HG03439 (cell line): ENCODE measurements around the gene IL2RA.
"Not testable (repeated sequence)": the region's sequence is repeated elsewhere in the genome, so short reads cannot be mapped to it uniquely, and the experiment has no call there.

Source experiments
- ATAC-seq: cut with Tn5 transposase; IDR thresholded peaks from one replicate; pipeline ENCODE4 v1.9.1; 2021; ENCODE audit warnings: mild to moderate bottlenecking, moderate library complexity; ENCODE audit not compliant: unreplicated experiment

IL2RA gene

DNA sequence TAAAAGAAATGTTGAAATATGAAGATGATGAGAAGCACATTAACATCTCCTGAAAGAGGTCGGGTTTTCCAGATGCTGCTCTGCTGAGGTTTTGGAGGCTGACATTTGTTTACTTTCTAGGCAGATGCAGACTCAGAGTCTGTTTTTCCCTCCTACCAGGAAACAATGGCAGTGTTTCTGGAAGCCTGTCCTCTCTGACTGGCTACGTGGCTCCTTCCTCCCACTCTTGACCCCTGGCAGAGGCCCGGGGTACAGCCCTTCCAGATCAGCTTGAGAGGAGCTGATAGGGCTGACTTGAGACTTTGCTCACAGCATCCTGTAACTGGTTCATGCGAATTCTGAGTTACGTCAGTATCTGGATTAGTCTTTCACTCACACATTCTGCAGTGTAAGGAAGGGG lies 43.7 kb downstream of the IL2RA start:
- no peak for ATAC-seq

DNA sequence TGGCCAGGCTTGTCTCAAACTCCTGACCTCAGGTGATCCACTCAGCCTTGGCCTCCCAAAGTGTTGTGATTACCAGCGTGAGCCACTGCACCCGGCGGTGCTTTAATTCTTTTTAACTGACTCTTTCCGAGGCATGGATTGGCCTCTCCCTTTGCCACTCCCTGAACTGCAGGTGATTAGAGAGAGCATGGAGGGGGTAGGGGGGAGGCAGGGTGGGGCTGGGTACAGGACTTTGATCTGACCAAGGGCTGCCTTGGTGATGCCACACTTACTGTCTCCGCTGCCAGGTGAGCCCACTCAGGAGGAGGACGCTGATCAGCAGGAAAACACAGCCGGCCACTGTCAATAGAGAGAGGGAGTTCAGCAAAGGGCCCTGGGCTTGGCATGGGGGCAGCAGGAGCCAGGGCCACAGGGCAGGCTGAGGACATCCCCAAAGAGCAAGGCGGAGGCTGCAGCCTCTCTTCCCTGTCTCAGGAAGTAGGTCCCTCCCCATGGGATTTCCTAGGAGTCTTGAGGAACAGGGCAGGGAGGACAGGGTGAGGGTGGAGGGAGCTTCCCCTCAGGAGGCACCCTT lies 44.3 kb downstream of the IL2RA start:
- ATAC-seq = no peak

DNA sequence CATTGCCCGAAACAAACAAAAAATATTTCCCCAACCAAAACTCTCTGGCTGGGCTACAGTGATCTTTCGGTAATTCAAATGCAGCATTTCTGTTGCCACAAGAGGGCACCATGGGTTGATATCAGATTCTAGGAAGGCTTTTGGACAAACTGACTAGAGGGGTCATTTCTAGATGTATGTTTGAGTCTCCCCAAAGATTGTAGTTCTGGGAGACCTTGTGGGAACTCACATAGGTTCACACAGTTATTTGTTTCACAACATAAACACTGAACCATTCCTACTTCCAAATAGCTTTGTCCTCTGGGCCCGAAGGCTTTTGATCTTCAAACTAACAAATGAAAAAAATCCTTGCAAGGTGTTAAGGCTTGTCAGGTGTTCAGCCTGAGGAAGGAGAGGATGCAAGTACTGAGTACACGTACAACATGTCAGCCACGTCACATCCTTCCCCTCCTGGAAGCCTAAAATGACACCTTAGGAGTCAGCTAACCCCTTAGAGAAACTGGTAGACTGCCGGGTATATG lies 47.9 kb downstream of the IL2RA start:
- peak; percentile 69 for ATAC-seq

DNA sequence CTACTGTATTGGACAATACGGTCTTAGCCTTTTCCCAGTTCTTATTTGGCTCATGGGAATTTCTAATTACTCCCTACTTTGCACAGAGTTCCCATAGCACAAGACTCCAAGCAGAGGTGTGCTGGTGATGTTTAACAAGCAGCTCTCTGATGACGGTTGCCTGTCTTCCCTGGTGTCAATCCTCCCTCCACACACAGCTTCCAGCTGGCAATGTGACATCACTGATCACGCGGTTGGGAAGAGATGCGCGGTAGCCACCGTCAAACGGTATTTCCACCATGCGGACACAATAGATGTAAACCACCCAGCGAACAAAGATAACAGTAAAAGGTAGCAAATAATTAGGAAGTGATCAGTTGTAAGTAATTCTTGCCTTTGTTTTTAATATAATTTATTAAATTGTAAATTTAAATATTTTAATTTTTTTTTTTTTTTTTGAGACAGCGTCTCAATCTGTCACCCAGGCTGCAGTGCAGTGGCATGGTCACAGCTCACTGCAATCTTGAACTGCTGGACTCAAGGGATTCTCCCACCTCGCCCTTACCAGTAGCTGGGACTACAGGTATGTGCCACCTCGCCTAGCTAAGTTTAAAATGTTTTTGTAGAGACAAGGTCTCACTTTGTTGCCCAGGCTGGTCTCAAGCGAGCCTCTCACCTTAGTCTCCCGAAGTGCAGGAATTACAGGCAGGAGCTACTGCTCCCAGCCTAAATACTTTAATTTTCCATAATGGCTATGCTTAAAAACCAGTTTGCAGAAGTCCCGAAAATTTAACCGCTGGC lies 48.6 kb downstream of the IL2RA start:
- no peak for ATAC-seq

DNA sequence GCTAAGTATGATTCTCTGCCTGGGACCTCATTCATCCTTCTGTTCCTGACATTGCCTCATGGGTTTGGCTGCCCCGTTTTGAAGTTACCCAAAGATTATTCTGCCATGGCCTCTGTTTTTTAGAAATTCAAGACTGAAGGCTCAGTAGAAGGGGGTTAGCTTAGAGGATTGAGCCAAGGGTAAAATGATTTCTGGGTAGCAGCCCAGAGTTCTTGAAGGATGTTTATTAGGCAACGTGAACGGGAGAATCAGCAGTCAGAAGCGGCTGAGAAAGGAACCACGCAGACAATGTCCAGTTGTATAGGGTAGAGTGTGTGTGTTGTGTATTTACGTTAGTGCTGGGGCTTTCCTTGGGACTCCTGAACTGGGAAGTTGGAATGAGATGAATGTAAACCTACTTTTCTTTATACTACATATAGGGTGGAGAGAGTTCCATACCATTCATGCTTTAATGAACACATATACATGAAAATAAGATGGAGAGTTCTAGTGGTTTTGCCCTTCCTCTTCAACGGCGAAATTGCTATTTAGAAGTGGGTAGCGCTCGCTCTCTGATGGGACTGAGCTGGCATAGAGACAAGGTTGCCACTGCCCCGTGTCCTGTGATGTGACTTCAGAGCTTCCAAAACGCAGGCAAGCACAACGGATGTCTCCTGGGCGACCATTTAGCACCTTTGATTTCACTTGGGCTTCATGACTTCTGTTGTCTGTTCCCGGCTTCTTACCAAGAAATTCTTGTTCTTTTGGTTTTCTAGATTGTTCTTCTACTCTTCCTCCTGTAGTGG lies 49.9 kb downstream of the IL2RA start:
- no peak for ATAC-seq

DNA sequence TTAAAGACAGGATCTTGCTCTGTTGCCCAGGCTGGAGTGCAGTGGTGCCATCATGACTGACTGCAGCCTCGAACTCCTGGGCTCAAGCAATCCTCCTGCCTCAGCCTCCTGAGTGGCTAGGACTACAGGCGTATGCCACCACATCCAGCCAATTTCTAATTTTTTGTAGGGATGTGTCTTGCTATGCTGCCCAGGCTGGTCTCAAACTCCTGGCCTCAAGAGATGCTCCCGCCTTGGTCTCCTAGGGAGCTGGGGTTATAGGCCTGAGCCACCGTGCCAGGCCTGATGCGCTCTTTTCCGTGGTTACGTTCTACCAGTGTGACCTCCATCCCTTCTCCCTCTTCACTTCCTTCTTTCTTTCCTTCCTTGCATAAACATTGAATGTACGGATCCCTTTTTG lies 50.6 kb downstream of the IL2RA start:
- no peak for ATAC-seq

DNA sequence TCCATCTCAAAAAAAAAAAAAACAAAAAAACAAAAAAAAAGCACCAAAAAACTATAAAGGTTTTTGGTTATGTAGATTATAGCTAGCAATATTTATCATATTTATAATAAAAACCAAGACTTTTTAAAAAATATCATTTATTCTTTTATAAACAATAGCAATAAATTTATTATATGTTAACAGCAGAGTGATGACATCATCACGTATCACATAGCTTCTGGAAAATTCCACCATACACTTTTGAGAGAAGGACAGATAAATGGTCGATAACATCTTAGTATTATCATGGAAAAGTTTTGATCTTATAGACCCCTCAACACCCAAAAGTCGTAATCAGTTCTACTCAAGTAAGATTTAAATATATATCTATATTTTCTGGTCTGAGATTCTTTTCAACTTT lies 51.6 kb downstream of the IL2RA start:
- no peak for ATAC-seq

DNA sequence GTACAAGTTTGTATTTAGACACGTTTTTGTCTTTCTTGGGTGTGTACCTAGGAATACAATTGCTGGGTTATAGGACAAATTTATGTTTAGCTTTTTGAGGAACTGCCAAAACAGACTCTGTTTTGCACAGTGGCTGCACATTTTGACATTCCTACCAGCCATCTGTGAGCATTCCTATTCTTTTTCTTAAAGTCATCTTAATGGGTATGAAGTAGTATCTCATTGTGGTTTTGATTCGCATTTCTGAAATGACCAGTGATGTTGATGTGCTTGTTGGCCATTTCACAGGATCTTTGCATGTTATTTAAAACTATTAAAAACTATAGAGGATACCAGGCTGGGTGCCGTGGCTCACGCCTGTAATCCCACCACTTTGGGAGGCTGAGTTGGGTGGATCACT lies 52.2 kb downstream of the IL2RA start:
- ATAC-seq = no peak

DNA sequence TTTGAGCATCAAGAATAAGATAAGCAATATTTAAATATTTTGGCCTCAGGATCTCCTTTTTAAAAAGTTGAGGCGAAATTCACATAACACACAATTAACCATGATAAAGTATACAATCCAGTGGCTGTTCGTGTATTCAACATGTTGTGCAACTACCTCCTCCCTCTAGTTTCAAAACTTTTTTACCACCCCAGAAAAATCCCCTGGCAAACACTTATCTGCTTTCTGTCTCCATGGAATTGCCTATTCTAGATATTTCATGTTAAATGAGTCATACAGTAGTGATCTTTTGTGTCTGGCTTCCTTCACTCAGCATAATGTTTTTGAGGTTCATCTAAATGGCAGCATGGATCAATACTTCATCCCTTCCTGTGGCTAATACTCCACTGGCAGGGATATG lies 53.0 kb downstream of the IL2RA start:
- no peak for ATAC-seq

DNA sequence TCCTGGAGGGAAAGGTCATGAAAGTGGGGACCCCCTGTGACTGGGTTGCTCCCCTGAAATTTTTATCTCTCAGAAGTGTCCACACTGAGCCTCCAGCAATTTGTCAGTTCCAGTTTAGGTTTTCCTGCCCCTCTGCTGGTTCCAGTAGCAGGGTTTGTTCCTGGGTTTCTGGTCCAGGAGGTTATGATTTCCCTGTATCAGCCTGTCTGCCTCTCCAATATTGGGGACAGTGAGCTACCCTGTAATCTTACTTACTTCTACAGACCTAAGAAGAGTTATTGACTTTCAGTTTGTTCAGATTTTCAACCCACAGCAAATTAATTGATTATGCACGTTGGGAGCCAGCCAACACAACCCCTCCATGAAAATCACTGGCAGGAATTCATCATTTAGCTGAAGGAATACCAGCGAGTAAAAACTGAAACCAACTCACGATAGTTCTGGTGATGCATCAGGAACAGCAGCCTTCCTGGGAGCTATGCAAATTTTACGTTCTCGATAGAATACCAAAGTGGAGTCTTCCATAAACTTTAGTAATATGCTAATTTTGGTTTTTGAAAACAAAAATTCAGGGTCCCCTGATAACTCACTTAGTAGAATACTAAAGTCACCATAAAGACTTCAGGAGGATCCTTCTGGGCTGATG lies 53.5 kb downstream of the IL2RA start:
- ATAC-seq = no peak

DNA sequence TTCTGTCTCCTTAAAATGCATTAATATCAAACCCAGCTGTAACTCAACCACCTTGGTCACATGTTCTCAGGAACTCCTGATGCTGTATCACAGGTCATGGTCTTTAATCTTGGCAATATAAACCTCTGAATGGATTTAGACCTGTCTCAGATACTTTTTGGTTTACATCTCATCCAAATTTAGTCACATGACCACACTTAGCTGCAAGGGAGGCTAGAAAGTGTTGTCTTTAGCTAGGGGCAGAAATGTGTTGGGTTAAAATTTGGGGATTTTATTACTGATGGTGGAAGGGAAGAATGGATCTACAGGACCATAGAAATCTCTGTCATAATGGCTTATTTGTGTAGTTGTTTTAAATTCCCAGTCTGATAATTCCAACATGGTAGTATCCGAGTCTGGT lies 55.2 kb downstream of the IL2RA start:
- no peak for ATAC-seq

DNA sequence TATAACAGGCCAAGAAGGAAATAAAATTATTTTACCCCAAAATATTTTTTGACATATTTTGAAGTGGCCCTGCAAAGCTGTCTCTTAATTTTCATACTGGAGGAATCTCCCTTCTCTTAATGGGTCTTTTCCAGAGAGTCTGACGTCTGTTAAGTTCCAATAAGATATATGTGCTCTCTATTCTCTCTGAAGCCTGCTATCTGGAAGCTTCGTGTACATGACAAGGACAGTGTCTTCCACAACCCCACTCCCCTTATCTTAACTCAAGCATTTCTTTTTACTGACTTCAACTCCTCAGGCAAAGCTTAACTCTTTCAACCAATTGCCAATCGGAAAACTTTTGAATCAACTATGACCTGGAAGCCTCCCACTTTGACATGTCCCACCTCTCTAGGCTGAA lies 55.6 kb downstream of the IL2RA start:
- ATAC-seq = no peak

DNA sequence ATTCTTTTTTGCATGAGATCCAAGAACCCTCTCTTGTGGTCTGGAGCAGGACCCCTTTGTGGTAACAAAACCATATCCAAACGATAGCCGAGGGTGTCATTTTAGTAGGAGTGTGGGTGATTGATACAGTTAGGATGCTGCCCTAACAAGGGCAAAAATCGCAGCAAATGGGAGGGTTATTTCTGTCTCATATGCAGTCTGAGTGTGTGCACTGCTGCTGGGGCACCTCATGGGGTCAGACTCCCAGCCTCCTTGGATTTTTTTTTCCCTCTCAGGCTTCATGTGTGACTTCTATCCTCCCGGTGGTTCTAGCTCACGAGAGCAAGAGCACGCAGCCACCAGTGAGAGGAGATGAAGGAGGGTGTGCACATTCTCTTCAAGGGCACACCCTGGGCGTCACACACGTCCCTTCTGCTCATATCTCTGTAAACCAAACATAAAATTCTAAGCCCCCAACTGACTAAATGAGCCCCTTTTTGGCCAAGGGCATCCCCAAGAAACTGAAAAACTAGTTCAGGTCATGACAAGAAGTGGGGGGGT lies 56.2 kb downstream of the IL2RA start:
- ATAC-seq = no peak

DNA sequence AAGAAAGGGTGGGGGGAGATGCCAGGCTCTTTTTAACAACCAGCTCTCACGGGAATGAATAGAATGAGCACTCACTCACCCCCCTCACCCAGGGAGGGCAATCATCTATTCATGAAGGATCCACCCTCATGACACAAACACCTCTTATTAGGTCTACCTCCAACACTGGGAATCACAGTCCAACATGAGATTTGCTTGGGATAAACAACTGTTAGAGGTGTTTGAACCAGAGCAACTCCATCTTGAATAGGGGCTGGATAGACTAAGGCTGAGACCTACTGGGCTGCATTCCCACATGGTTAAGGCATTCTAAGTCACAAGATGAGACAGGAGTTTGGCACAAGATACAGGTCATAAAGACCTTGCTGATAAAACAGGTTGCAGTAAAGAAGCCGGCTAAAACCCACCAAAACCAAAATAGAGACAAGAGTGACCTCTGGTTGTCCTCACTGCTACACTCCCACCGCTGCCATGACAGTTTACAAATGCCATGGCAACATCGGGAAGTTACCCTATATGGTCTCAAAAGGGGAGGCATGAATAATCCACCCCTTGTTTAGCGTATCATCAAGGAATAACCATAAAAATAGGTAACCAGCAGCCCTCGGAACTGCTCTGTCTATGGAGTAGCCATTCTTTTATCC lies 56.9 kb downstream of the IL2RA start:
- not testable (repeated sequence) for ATAC-seq

DNA sequence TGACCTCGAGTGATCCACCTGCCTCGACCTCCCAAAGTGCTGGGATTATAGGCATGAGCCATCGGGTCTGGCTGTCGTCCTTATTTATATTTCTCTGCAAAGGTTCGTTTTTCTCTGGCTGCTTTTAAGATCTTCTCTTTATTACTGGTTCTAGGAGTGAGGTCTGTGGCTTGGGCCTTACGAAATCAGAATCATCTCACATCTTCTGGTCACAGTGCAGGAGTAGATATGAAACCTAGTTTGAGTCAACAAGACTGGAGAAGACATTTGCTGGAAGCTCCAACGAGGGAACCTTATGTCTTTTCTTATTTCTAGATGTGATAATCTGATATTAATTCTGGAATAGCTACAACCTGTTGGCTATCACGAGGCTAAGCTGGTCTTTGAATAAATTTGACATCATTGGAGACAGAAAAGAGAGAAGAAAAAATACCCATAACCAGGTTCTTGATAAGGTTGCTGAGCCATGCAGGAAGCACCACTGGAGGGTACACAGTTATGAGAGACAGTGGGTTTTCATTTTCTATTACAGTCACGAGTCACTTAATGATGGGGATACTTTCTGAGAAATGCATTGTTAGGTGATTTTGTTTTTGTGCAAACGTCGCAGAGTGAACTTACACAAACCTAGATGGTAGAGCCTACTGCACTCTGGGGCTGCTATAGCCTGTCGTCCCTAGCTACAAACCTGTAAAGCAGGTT lies 59.2 kb downstream of the IL2RA start:
- ATAC-seq = no peak

DNA sequence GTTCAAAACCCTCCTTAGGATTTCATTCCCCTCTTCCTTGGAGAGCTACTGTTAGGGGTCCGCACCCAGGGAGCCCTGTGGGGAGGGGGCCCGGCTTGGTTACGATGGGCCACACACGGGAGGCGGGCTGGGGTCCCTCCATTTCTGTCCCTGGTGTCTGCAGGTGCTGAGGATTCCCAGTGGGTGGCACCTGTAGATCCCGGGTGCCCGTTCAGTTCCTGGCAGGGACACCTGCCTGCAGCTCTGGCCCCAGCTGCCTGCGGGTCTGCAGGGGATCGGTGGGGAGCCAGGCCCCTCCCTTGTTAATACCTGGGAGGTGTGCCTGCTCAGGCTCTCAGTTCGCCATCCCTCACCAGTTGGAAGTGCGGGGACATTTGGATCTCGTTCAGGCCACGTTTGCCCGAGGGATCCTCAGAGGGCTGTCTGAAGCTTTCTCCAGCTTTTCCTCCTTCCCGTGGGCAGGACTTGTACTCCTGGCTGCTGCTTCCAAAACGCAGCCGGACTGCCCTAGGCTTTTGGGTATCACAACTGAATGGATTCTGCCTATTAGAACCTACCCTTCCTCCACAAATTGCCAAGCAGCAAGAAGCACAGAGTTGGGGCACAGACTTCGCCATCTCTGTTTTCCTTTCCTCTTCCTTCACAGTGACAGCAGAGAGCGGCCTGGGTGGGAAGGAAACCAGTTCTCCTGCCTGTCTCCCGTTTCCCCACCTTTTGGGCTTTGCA lies 62.6 kb downstream of the IL2RA start:
- no peak for ATAC-seq

DNA sequence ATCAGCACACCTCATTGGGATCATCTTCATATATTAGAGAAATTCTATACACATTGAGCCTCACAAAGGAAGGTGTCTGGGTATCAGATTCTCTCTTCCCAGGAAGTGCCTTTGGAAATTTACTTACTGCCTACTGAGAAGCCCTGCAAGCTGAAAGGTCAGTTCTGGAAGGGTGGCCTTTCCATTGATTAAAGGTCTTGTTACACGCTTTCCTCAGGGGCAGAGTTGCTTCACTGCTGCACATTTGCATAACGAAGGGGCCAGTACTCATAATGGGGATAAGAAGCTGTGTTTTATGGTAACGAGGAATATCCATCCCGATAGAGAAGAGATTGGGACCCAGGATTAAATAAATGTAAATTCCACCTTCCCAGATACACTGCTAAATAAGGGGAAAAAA lies 65.5 kb downstream of the IL2RA start:
- ATAC-seq = no peak

DNA sequence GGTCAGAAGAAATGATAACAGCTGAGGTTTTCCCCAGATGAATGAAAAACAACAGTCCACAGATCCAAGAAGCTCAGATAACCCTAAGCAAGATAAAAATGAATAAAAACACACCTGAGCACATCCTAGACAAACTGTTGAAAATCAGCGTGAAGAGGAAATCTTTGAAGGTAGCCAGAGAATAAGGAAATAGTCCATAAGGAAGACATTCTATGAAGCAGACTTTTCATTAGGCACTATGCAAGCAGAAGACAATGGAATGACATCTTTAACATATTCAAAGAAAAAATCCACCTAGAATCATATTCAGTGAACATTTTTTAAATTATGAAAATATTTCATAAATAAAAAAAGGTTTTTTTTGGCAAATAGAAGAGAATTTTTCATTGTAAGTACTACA lies 69.8 kb downstream of the IL2RA start:
- no peak for ATAC-seq

DNA sequence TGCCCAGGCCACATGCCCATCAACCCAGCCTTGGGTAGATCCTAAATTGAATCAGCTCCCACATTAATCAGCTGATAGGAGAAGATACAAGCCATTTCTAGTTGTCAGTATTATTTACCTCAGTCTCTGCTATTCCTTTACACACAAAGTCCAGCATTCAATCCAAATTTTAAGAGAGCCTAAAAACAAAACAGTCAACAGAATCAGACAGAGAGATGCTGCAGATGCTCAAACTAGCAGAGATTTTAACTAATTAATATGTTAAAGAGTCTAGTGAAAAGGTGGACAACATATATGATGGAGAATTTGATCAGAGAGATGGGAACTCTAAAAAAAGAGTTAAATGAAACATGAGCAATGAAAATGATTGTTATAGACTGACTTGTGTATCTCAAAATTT lies 70.5 kb downstream of the IL2RA start:
- no peak for ATAC-seq
